Tibial nerve (tissue), 4 donors: ENCODE measurements around the gene CTBP2.

ENCODE experiments used
- EP300 ChIP-seq, 2 donors: sonication (generic); formaldehyde crosslinking; IDR thresholded peaks; one replicate each; pipeline ENCODE4 v1.6.1; 2017; ENCODE audit warnings: antibody characterized with exemption in 2 of 2, mild to moderate bottlenecking in 1 of 2
- POLR2A ChIP-seq, 2 donors: fragments of 450-650 bp; IDR thresholded peaks; one replicate each; pipeline ENCODE4 v1.6.1; 2017; ENCODE audit warnings: antibody characterized with exemption in 2 of 2, mild to moderate bottlenecking in 2 of 2, moderate library complexity in 2 of 2
- TF ChIP-seq, protein P1 (sequence below), 5 experiments: fragments of 200-600 bp in 3 of 5; fragments of 450-650 bp in 2 of 5; sonication (generic) in 3 of 5; IDR thresholded peaks; one replicate each; pipeline ENCODE4 v1.5.1; 2016 to 2019; ENCODE audit warnings: antibody characterized with exemption in 5 of 5, mild to moderate bottlenecking in 3 of 5, moderate library complexity in 2 of 5

DNA sequence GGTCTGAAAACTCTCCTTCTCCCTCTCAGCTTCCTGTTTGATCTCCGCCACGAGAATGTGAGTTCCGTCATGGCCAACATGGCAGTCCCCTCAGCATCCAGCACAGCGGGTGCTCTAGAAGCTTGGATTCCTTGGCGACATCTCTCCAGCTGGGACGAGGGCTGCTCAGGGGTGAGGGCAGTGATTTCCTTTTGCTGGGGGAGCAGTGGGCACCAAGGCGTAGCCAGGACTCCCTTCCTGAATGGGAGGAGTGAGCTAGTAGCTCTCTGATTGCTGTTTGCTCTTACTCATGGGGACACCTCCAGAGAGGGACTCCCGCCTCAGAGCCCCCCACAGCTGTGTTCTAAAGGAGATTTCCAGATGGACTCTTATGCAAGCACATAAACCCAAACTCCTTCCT lies 28.8 kb upstream of the CTBP2 start:
- TF ChIP-seq, protein P1, sequence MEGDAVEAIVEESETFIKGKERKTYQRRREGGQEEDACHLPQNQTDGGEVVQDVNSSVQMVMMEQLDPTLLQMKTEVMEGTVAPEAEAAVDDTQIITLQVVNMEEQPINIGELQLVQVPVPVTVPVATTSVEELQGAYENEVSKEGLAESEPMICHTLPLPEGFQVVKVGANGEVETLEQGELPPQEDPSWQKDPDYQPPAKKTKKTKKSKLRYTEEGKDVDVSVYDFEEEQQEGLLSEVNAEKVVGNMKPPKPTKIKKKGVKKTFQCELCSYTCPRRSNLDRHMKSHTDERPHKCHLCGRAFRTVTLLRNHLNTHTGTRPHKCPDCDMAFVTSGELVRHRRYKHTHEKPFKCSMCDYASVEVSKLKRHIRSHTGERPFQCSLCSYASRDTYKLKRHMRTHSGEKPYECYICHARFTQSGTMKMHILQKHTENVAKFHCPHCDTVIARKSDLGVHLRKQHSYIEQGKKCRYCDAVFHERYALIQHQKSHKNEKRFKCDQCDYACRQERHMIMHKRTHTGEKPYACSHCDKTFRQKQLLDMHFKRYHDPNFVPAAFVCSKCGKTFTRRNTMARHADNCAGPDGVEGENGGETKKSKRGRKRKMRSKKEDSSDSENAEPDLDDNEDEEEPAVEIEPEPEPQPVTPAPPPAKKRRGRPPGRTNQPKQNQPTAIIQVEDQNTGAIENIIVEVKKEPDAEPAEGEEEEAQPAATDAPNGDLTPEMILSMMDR (IDR thresholded peaks at IDR 0.05), result no peak
- no peak for TF ChIP-seq POLR2A (IDR thresholded peaks at IDR 0.05)
- no peak for TF ChIP-seq EP300 (IDR thresholded peaks at IDR 0.05)
